Measurements from ENCODE around the gene ALDH9A1. TPM values are rescaled to one million over a fixed set of nuclear protein-coding genes. Genes with fewer than 3 reads are reported as not detected.

ALDH9A1 gene
- total and polyA plus RNA-seq, 2 of the 4 experiments (the other 2 are of a cell fraction), result 43.5 to 43.7 TPM

- peaks cover 6% of the 10 kb centered on the region for H3K36me3 ChIP-seq (ENCODE audit: control insufficient read depth, insufficient read depth, low read length)
- WGBS, 2 experiments (ENCODE audit: extremely low coverage in 2 of 2, insufficient read length in 1 of 2), result no CpG with 5 or more reads among the region's 2 CpGs
- H2BK15ac ChIP-seq (ENCODE audit: low read depth, low read length), result no peak overlapping the region
- H4K20me1 ChIP-seq (ENCODE audit: insufficient read depth, low read length), result peaks cover 46% of the 10 kb centered on the region
- H3K18ac ChIP-seq (ENCODE audit: low read depth, low read length), result no peak overlapping the region
- H4K5ac ChIP-seq (ENCODE audit: low read depth, low read length), result no peak overlapping the region
- dilution Hi-C loops (cut with HindIII; ENCODE audit: low sequenced_read_pairs, unreplicated experiment) (no loop called here), in situ Hi-C loops (cut with MboI; ENCODE audit: low sequenced_read_pairs) (no loop called here), intact Hi-C loops (cut with micrococcal nuclease) (no loop called here)
- ChIA-PET CTCF (no interaction called here), POLR2A (ENCODE audit: unreplicated experiment) (no interaction called here)
- no peak overlapping the region for H2BK120ac ChIP-seq (ENCODE audit: low read depth, low read length)
- no peak overlapping the region for H4K91ac ChIP-seq (ENCODE audit: insufficient read depth, low read depth, low read length)
- TF ChIP-seq BHLHE40 (IDR thresholded peaks at IDR 0.05; ENCODE audit: low read depth, low read length) (no peak), NFE2L2 (IDR thresholded peaks at IDR 0.05; ENCODE audit: low read depth, low read length) (no peak), MXI1 (IDR thresholded peaks at IDR 0.05; ENCODE audit: borderline replicate concordance, low read depth, low read length) (no peak), POLR2A (IDR thresholded peaks at IDR 0.05; ENCODE audit: low read depth, low read length) (no peak), RFX5 (IDR thresholded peaks at IDR 0.05; ENCODE audit: low read depth, low read length) (no peak), MAZ (IDR thresholded peaks at IDR 0.05; ENCODE audit: borderline replicate concordance, low read depth, low read length) (no peak), CHD1 (IDR thresholded peaks at IDR 0.05; ENCODE audit: low read depth, low read length) (no peak), RAD21 (IDR thresholded peaks at IDR 0.05; ENCODE audit: low read length) (no peak), USF2 (IDR thresholded peaks at IDR 0.05; ENCODE audit: low read depth, low read length) (no peak), CTCF (conservative IDR thresholded peaks at IDR 0.05; ENCODE audit: low read depth, low read length) (no peak), MAFK (IDR thresholded peaks at IDR 0.05; ENCODE audit: low read depth, low read length) (no peak), RCOR1 (IDR thresholded peaks at IDR 0.05; ENCODE audit: insufficient replicate concordance, low read length) (no peak), ELK1 (IDR thresholded peaks at IDR 0.05; ENCODE audit: borderline replicate concordance, low read depth, low read length) (no peak), FOS (IDR thresholded peaks at IDR 0.05; ENCODE audit: low read depth, low read length) (no peak), SMC3 (IDR thresholded peaks at IDR 0.05; ENCODE audit: low read depth, low read length) (no peak), CEBPB (IDR thresholded peaks at IDR 0.05; ENCODE audit: low read depth, low read length) (no peak)
- H3K27me3 ChIP-seq (ENCODE audit: control insufficient read depth, insufficient read depth, low read length), result no peaks in the 10 kb centered on the region
- no peak overlapping the region for H2BK5ac ChIP-seq (ENCODE audit: low read depth, low read length, poor library complexity, severe bottlenecking)
- H3K14ac ChIP-seq (replicated peaks; ENCODE audit: low read depth, low read length), result no peak overlapping the region
- no peak overlapping the region for H3K4me2 ChIP-seq (ENCODE audit: low read depth, low read length)
- no peaks in the 10 kb centered on the region for H3K9me3 ChIP-seq (ENCODE audit: control insufficient read depth, insufficient read depth, low read length)
- H3K4me3 ChIP-seq (ENCODE audit: insufficient read depth, low read depth, low read length), result no peak overlapping the region
- no peak overlapping the region for H3K4ac ChIP-seq (ENCODE audit: low read depth, low read length)
- no TSS peak for BruUV-seq (replicated peaks)
- H3K27ac ChIP-seq (ENCODE audit: insufficient read depth, low read length), result no peak overlapping the region
- H3K23ac ChIP-seq (ENCODE audit: low read depth, low read length), result 0 out of 2 replicates have a peak overlapping the region, but pooled peaks have one; percentile 31
- H2AK5ac ChIP-seq (ENCODE audit: low read depth, low read length), result no peak overlapping the region
- peaks cover 18% of the 10 kb centered on the region for H3K9me1 ChIP-seq (ENCODE audit: insufficient read depth, low read length)
- no peak overlapping the region for H2BK20ac ChIP-seq (ENCODE audit: low read depth, low read length)
- 0 out of 2 replicates have a peak, but pooled peaks cover 2% of the 10 kb centered on the region for H3K4me1 ChIP-seq (ENCODE audit: control insufficient read depth, insufficient read depth, low read length)
- H4K8ac ChIP-seq (ENCODE audit: low read depth in 2 of 2, low read length in 2 of 2), result no peak overlapping the region
- no peak overlapping the region for H3K56ac ChIP-seq (ENCODE audit: extremely low read depth, insufficient read depth, low read length)
- peak; percentile 31 for DNase-seq
- H3K9ac ChIP-seq (ENCODE audit: low read depth, low read length), result no peak overlapping the region
- H2AFZ ChIP-seq (replicated peaks; ENCODE audit: low read length, poor library complexity), result no peak overlapping the region
- H3K79me1 ChIP-seq (ENCODE audit: low read depth in 1 of 2, low read length in 2 of 2), result peaks cover 51 to 80% of the 10 kb centered on the region in 2 experiments
- peak; percentile 51 for ATAC-seq (ENCODE audit: low read depth)
- H2AK9ac ChIP-seq (replicated peaks; ENCODE audit: low read depth, low read length, poor library complexity), result no peak overlapping the region
Observed at GRCh38 chr1:165644064-165644735, 54.2 kb downstream of the ALDH9A1 start.
